Peyer's patch (tissue), 4 donors: ENCODE results near the gene MKNK1. TPM values are rescaled to one million over a fixed set of nuclear protein-coding genes. Genes with fewer than 3 reads are reported as not detected.
A peak's percentile ranks its signal among the peaks of the same experiment; 100 is the strongest.

Source experiments
- DNase-seq, 3 donors: peaks; one replicate each; pipeline ENCODE4 v3.0.0-alpha.2; 2017 to 2019
- H3K27ac ChIP-seq, 4 donors: fragments of 200-600 bp; sonication (generic); one replicate each; pipeline ENCODE4 v1.5.1; 2016 to 2019
- H3K27me3 ChIP-seq, 2 donors: fragments of 200-600 bp; sonication (generic); one replicate each; pipeline ENCODE4 v1.5.1; 2019
- H3K36me3 ChIP-seq, 3 donors: fragments of 200-600 bp; sonication (generic); one replicate each; pipeline ENCODE4 v1.5.1; 2016 to 2019
- H3K4me1 ChIP-seq, 4 donors: fragments of 200-600 bp; sonication (generic); one replicate each; pipeline ENCODE4 v1.5.1; 2016 to 2019
- H3K4me3 ChIP-seq, 4 donors: fragments of 200-600 bp; sonication (generic); 1 replicate in 3 of 4; 2 replicates in 1 of 4; pipeline ENCODE4 v1.5.1; 2016 to 2019; ENCODE audit warnings: mild to moderate bottlenecking in 1 of 4
- H3K9me3 ChIP-seq, 4 donors: fragments of 200-600 bp; sonication (generic); one replicate each; pipeline ENCODE4 v1.5.1; 2016 to 2019; ENCODE audit warnings: mild to moderate bottlenecking in 1 of 4
- CTCF ChIP-seq, 6 experiments: fragments of 450-650 bp in 4 of 6; fragments of 200-600 bp in 2 of 6; sonication (generic) in 1 of 6; IDR thresholded peaks; one replicate each; pipeline ENCODE4 v1.5.1; 2017 to 2019; ENCODE audit warnings: antibody characterized with exemption in 6 of 6, mild to moderate bottlenecking in 3 of 6, moderate library complexity in 1 of 6
- POLR2A ChIP-seq, 2 donors: fragments of 450-650 bp; IDR thresholded peaks; one replicate each; pipeline ENCODE4 v1.5.1; 2017; ENCODE audit warnings: antibody characterized with exemption in 2 of 2, mild to moderate bottlenecking in 2 of 2, moderate library complexity in 2 of 2
- total RNA-seq, 4 donors: library from RNA; depleted of rRNA; stranded (reverse); fragments of >200 nt; gene quantifications; one replicate each; pipeline ENCODE4 v1.1.0, GENCODE V29; 2016

MKNK1 gene
- total RNA-seq, 4 donors from 2014 or later = 51.3 to 134 (median 94.2) TPM

GRCh38 chr1:46528297-46528955 lies 75.6 kb downstream of the MKNK1 start:
- no peak for TF ChIP-seq POLR2A (IDR thresholded peaks at IDR 0.05)
- TF ChIP-seq CTCF (IDR thresholded peaks at IDR 0.05) = no peak
- Histone ChIP-seq H3K9me3 (no peaks in the 10 kb centered on the region), H3K4me1 (peaks cover 0 to 18% (median 3%) of the 10 kb centered on the region in 4 donors), H3K27ac (no peak overlapping the region), H3K27me3 (no peaks in the 10 kb centered on the region), H3K36me3 (no peaks in the 10 kb centered on the region), H3K4me3 (no peak overlapping the region)
- no peak for DNase-seq

GRCh38 chr1:46527474-46528296 lies 76.4 kb downstream of the MKNK1 start:
- H3K36me3 ChIP-seq = no peaks in the 10 kb centered on the region
- peak; percentile 57 to 91 (median 88) for DNase-seq
- no peaks in the 10 kb centered on the region for H3K27me3 ChIP-seq
- no peak overlapping the region for H3K4me3 ChIP-seq
- peak overlapping the region in 2 of 4 donors; percentile 75 to 83 for H3K27ac ChIP-seq
- no peaks in the 10 kb centered on the region for H3K9me3 ChIP-seq
- H3K4me1 ChIP-seq = peaks cover 0 to 18% (median 0%) of the 10 kb centered on the region in 4 donors
- TF ChIP-seq CTCF (IDR thresholded peaks at IDR 0.05) (peak; percentile 26 to 95 (median 84)), POLR2A (IDR thresholded peaks at IDR 0.05) (no peak)

- peak overlapping the region in 2 of 4 donors; percentile 75 to 83 for H3K27ac ChIP-seq
- H3K4me1 ChIP-seq = peaks cover 0 to 20% (median 0%) of the 10 kb centered on the region in 4 donors
- no peaks in the 10 kb centered on the region for H3K27me3 ChIP-seq
- H3K9me3 ChIP-seq = no peaks in the 10 kb centered on the region
- H3K36me3 ChIP-seq = no peaks in the 10 kb centered on the region
- TF ChIP-seq POLR2A (IDR thresholded peaks at IDR 0.05) (no peak), CTCF (IDR thresholded peaks at IDR 0.05) (no peak)
- no peak overlapping the region for H3K4me3 ChIP-seq
- DNase-seq = peak in 2 of 3 donors; percentile 86 to 87
Measured at GRCh38 chr1:46526691-46527291, 77.3 kb downstream of the MKNK1 start.

- Histone ChIP-seq H3K9me3 (no peaks in the 10 kb centered on the region), H3K4me3 (no peak overlapping the region), H3K27ac (peak overlapping the region in 2 of 4 donors; percentile 75 to 83), H3K4me1 (peaks cover 0 to 20% (median 0%) of the 10 kb centered on the region in 4 donors), H3K27me3 (no peaks in the 10 kb centered on the region), H3K36me3 (no peaks in the 10 kb centered on the region)
- no peak for DNase-seq
- TF ChIP-seq CTCF (IDR thresholded peaks at IDR 0.05) = no peak
- no peak for TF ChIP-seq POLR2A (IDR thresholded peaks at IDR 0.05)
Measured at GRCh38 chr1:46526013-46526690, 77.9 kb downstream of the MKNK1 start.

- TF ChIP-seq POLR2A (IDR thresholded peaks at IDR 0.05) = no peak
- TF ChIP-seq CTCF (IDR thresholded peaks at IDR 0.05) = no peak
- no peak for DNase-seq
- no peaks in the 10 kb centered on the region for H3K27me3 ChIP-seq
Measured at GRCh38 chr1:46525253-46525983, 78.7 kb downstream of the MKNK1 start.

More at GRCh38 chr1:46525253-46525983, 78.7 kb downstream of the MKNK1 start:
- H3K4me1 ChIP-seq = peaks cover 0 to 20% (median 0%) of the 10 kb centered on the region in 4 donors
- no peak overlapping the region for H3K27ac ChIP-seq
- H3K9me3 ChIP-seq = no peaks in the 10 kb centered on the region
- H3K36me3 ChIP-seq = no peaks in the 10 kb centered on the region
- H3K4me3 ChIP-seq = no peak overlapping the region
